ENCODE data around the gene PPP1R26.
"Not testable (repeated sequence)": the region's sequence is repeated elsewhere in the genome, so short reads cannot be mapped to it uniquely, and the experiment has no call there.

PPP1R26 gene

DNA sequence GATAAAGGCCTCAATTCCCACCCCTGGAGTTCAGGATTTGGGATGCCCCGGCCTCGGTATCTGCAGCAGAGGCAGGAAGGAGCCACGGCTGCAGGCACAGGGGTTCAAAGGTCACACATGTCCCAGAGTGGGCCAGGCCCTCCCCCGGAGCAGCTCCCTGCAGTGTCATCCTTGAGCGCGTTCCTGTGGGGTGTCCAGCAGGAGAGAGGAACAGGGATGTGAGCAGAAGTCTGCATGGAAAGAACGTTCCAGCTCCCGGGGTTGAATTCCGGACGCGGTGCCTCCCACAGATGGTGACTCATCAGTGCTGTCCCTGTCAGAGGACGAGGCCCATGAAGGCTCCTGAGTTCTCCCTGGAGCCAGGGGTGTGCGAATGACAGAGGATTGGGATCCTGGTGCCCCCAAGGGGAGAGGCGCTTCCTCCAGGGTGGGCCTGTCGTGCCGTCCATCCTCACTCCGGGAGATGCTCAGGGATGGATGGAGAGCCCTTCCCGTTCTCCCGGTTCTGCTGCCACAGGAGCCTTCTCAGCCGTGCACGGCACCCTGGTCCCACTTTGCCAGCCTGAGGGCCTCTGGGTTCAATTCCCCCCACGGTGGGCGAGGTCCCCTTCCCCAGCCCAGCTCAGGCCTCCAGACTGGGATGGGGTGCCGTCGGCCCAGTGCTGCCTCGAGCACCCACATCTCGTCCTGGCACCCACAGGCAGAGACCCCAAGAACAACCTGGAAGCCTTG, 44.7 kb downstream of the PPP1R26 start:
- DNase-seq: no peak

DNA sequence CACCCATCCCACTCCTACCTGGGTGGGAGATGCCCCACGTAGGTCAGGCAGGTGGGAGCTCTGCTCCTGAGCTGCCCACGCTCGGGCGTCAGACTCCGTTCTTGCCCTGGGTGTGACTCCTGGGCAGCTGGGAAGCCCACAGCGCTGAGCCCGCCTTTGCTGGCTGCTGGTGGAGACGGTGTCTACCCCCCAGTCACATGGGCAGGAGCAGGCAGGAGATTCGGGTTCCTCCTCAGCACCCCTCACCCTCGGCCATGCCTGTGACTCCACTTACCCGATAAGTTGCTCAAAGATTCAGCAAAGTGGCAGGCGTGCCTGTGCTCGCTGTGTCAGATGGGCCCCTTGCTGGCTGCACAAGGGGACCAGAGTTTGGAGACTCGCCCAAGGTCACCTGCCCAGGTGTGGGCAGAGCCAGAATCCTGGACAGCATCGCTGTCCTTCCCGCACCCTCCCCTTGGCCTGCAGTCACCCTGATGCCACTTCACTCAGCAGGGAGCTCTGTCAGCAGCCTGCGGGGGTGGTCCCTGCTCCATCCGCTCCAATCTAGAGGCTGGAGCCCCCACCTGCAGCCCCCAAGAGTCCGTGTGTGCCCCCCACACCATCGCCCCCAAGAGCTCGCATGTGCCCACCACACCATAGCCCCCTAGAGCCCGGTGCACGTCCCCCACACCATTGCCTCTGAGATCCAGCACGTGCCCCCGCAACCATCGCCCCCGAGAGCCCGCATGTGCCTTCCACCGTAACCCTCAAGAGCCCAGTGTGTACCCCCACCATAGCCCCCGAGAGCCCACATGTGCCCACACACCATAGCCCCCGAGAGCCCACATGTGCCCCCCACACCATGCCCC, 45.9 kb downstream of the PPP1R26 start:
- DNase-seq: no peak

DNA sequence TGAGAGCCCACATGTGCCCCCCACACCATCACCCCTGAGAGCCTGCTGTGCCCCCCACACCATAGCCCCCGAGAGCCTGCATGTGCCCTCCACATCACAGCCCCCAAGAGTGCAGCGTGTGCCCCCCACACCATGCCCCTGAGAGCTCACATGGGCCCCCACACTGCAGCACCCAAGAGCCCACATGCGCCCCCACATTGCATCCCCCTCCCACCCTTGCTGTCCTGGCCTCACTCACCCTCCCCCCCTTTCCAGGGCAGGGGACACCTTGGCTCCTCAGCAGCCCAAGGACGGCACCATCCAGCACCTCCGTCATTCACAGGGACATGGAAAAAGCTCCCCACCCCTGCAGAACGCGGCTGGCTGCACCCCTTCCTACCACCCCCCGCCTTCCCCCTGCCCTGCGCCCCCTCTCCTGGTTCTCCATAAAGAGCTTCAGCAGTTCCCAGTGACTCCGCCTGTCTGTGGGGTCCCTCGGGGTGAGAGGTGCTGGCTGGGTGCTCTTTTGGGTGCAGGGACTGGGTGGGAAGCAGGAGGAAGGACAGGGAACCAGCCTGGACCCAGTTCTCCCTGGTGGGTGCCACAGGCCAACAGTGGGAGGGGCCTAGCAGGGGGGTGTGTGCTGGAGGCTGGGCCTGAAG, 46.6 kb downstream of the PPP1R26 start:
- no peak for DNase-seq

DNA sequence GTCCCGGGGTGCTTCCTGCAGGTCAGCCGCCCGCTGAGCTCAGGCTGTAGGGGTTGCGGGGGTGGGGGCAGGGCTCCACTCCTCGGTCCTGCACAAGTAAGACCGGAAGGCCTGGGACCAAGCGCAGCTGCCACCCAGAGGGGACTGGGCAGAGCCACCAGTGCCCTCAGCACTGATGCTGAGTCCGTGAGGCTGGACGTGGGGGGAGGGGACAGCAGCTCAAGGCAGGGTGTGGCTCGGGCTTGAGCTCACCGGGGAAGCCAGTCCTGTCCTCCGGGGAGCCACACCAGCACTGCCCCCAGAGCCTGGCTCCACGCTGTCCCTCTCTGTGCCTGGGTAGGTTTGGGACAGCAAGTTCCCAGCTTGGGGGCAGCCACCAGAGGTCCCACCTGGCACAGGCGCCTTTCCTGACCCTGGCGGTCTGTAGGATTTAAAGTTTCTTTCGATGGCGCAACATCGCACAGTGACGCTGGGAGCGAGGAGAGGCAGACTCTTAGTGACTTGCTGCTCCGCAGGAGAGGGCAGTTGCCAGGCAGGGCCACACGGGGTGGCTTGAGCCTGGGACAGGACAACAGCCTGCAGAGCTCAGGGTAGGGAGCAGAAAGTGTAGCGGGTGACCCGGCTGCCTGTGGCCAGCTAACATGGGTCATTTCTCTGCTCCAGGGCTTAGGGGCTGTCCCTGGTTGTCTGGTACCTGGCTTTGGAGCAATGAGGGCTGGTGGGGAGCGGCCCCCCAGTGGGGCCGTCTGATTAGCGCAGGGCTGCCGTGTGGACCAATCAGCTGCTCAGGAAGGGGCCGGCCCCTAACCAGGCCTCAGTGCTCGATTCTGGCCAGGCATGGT, 47.4 kb downstream of the PPP1R26 start:
- DNase-seq: no peak

DNA sequence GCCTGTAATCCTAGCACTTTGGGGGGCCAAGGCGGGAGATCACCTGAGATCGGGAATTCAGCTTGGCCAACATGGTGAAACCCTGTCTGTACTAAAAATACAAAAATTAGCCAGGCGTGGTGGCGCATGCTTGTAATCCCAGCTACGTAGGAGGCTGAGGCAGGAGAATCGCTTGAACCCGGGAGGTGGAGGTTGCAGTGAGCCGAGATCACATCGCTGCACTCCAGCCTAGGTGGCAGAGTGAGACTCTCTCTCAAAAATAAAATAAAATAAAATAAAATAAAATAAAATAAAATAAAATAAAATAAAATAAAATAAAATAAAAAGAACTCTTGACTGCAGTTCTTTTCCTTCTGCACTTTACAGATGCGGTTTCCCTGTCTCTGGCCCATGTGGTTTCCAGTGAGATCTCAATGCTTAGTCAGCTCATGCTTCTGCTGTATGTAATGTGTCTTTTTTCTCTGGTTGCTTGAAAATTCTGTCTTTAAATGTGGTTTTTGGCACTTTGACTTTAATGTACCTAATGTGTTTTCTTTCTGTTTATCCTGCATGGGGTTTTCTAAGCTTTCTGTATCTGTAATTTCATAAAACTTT, 49.4 kb downstream of the PPP1R26 start:
- not testable (repeated sequence) for DNase-seq

DNA sequence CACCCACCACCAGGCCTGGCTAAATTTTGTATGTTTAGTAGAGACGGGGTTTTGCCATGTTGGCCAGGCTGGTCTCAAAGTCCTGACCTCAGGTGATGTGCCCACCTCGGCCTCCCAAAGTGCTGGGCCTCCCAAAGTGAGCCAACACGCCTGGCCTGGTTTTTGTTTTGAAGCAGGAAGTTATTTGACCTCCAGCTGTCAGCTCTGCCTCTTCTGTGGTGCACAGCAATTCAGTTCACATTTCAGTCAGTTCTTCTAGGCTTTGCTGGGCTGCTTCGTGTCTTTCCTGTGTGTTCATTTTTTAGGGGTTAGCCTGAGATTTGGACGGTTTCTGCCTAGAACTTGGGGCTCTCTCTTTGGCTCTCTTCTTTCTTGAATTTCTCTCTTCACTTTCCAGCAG, 50.6 kb downstream of the PPP1R26 start:
- DNase-seq: no peak

DNA sequence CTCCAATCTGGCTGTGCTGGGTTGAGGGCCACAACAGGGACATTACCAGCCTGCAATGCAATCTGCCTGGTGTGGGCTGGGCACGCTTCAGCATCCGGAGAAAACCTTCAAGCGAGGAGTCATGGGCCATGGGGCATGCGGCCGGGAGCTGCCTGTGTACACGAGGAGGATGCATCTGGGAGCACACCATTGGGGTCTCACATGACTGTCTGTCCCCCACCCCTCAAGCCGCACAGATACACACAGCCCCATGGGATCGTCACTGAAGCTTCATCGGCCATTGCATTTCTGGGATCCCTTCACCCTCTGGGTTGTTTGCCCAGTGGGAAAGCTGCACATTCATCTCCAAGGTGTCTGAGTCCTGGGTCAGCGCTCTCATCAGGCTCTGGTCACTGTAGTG, 51.5 kb downstream of the PPP1R26 start:
- no peak for DNase-seq

DNA sequence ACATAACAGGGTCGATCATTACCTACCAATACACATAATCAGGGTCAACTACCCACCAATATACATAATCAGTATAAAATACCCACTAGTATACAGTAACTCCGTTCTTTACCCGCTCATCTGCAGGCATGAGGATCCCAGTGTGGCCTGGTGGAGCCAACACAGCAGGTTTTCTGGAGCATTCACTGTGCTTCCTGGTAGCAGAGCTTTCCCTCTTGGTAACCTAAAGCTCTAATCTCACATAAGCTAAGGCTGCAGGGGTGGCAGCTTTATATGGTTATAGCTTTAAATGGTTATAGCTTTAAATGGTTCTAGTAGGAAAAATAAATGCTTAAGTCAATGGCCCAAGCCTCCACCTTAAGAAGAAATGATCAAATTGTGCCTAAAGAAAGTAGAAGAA, 53.5 kb downstream of the PPP1R26 start:
- no peak for DNase-seq

DNA sequence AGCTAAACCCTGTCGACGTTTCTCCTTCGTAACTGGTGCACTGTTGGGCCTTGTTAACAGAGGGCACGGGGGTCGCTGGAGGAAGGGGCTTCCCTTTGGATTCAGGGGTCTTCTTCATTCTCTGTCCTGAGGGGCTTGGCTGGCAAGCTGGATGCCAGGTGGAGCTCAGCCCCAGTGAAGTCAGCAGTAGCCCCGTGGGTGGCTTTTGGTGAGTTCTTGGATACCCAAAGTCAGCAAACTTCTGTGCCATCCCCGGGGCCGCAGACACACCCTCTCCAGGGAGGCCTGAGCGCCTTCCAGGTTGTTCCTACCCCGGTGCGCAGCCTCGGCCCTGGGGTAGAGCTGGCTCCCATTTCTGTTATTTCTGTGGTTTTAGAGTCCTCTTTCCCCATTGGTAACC, 54.1 kb downstream of the PPP1R26 start:
- DNase-seq: no peak

DNA sequence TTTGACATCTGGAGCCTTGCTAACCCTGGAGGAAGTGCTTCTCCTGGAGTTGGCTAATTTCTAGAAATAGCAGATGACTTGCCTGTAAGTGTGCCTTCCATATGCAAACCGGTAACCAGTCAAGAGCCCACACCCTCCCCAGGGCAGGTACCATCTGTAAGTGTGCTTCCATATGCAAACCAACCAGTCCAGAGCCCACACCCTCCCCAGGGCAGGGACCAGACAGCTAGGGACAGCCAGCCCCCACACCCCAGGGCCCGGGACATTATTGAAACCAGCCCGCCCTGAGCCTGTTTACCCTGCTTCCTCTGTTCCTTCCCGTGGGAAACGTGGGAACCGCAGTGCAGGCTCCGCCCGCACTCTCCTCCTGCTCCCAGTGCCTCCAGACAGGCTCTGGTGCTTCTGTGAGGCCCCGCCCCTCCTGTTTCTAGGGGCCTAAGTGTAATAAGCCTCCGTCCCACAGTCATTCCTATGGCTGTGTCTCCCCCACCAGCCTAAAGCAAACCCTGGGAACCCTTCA, 54.7 kb downstream of the PPP1R26 start:
- DNase-seq: not testable (repeated sequence)

DNA sequence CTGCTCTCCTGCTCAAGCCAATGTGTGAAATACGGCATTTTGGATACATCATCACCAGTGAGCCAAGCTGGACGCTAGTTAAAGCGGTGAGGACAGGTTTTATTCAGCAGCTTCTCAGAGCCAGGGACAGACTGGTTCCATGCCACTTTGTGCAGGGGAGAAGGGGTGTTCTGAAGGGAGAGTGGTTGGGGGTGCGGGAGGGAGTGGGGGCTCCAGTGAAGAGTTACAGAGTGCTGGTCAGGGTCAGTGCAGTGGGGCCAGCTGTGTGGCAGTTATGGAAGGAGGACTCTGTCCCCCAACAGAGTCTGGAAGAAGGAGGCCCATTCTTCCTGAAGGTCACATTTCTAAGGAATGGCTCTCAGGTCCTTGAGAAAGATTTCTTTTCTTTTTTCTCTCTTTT, 55.2 kb downstream of the PPP1R26 start:
- DNase-seq: not testable (repeated sequence)

DNA sequence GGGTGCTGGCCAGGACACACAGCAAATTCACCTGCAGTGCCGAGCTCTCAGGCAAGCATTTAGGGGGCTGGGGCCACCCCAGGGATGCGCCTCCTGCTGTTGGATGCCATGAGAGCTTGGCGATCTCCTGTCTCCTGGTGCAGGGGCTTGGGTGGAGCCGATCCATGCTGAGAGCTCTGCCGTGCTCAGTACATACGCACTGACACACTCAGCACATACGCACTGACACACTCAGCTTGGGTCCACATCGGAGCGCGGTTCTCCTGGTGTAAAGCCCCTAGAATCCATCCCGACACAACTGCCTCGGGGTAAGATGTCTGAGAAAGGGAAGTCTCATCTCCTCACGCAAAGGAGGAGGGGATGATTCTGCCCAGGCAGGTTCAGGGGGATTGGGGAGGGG, 56.0 kb downstream of the PPP1R26 start:
- not testable (repeated sequence) for DNase-seq

DNA sequence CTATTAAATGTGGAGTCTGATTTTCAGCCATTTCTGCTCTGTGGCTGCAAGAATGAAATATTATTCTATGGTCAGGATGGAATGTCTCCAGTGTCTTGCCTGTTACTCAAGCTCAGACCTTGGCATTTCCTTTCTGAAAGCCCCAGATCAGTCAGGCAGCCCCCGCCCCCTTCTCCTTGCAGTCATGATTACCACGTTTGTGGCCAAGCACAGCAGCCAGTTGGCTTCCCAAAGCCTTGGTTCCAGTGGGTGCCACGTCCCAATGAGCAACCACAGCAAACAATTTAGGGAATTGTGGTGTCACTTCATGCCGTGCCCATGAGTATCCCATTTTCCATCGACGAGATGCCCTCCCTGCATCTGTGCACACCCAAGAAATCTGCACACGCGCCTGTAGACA, 56.6 kb downstream of the PPP1R26 start:
- no peak for DNase-seq
